ENCODE measurements around the gene CDON. TPM values are rescaled to one million over a fixed set of nuclear protein-coding genes. Genes with fewer than 3 reads are reported as not detected.

CDON gene
- total RNA-seq, 1 experiment from 2014 or later: 17.2 TPM

GRCh38 chr11:125982348-125982730 is 80.3 kb downstream of the CDON start:
- H3K4me3 Mint-ChIP-seq: no peak overlapping the region
- WGBS (ENCODE audit: extremely low coverage, insufficient read length, low lambda C conversion rate): no CpG with 5 or more reads among the region's 3 CpGs
- H4K20me1 ChIP-seq (ENCODE audit: control insufficient read depth, insufficient read depth, insufficient read length): no peaks in the 10 kb centered on the region

More at GRCh38 chr11:125982348-125982730, 80.3 kb downstream of the CDON start:
- Histone ChIP-seq H2BK15ac (ENCODE audit: low read depth, low read length) (no peak overlapping the region), H2BK20ac (ENCODE audit: low read depth, low read length, poor library complexity, severe bottlenecking) (no peak overlapping the region), H3T11ph (ENCODE audit: low read length) (no peak overlapping the region), H2BK5ac (ENCODE audit: insufficient read length, low read length) (no peak overlapping the region), H3K9ac (ENCODE audit: extremely low read depth, insufficient read length, low read length) (no peak overlapping the region), H3K4me1 (ENCODE audit: insufficient read depth, low read length) (peaks cover 4% of the 10 kb centered on the region; the same call in 1 of the 2 replicates), H2AK5ac (ENCODE audit: insufficient read length, low read length) (no peak overlapping the region), H3K27ac (ENCODE audit: insufficient read length, low read depth, low read length) (no peak overlapping the region), H3K4me2 (ENCODE audit: insufficient read depth, insufficient read length, low read length) (no peak overlapping the region), H2AFZ (ENCODE audit: low read length) (no peak overlapping the region), H3K4ac (ENCODE audit: low read depth, low read length) (no peak overlapping the region), H3K27me3 (ENCODE audit: insufficient read depth, low read length) (no peaks in the 10 kb centered on the region), H3K23me2 (ENCODE audit: insufficient read length, low read depth, low read length, poor library complexity, severe bottlenecking) (no peaks in the 10 kb centered on the region), H2BK12ac (ENCODE audit: insufficient read length, low read depth, low read length) (no peak overlapping the region), H3K9me3 (ENCODE audit: control insufficient read depth, low read depth, low read length) (no peaks in the 10 kb centered on the region), H4K5ac (ENCODE audit: insufficient read length, low read depth, low read length) (no peak overlapping the region), H2BK120ac (ENCODE audit: low read depth, low read length, poor library complexity, severe bottlenecking) (no peak overlapping the region), H3K56ac (ENCODE audit: insufficient read length, low read depth, low read length) (no peak overlapping the region), H3K18ac (ENCODE audit: insufficient read length, low read depth, low read length) (no peak overlapping the region), H3K23ac (ENCODE audit: insufficient read length, low read depth, low read length) (no peak overlapping the region), H3K79me2 (ENCODE audit: insufficient read depth, low read length) (no peaks in the 10 kb centered on the region), H3K79me1 (ENCODE audit: insufficient read depth, low read depth, low read length, poor library complexity, severe bottlenecking) (no peaks in the 10 kb centered on the region), H4K91ac (ENCODE audit: insufficient read length, low read depth, low read length) (no peak overlapping the region), H4K8ac (replicated peaks; ENCODE audit: insufficient read length, low read depth, low read length) (no peak overlapping the region), H3K14ac (ENCODE audit: insufficient read depth, low read length) (no peak overlapping the region)
- peaks cover 0 to 15% (median 15%) of the 10 kb centered on the region in 3 experiments; a peak in 5 of 7 replicates for H3K36me3 Mint-ChIP-seq (ENCODE audit: insufficient read depth in 1 of 3, low read depth in 3 of 3)
- DNase-seq: no peak
- H3K4me1 Mint-ChIP-seq: peaks cover 20 to 25% of the 10 kb centered on the region in 2 experiments
- no peak for TF ChIP-seq CTCF (conservative IDR thresholded peaks at IDR 0.05)
- H3K9me3 Mint-ChIP-seq: no peaks in the 10 kb centered on the region
- H3K27me3 Mint-ChIP-seq (ENCODE audit: low read depth): no peaks in the 10 kb centered on the region
- 0 out of 7 replicates have a peak overlapping the region, but pooled peaks of 1 of the 3 experiments have one; percentile 32 for H3K27ac Mint-ChIP-seq

Data from H9 (cell line).